ENCODE data around the gene PDHA2.

Gene PDHA2

DNA sequence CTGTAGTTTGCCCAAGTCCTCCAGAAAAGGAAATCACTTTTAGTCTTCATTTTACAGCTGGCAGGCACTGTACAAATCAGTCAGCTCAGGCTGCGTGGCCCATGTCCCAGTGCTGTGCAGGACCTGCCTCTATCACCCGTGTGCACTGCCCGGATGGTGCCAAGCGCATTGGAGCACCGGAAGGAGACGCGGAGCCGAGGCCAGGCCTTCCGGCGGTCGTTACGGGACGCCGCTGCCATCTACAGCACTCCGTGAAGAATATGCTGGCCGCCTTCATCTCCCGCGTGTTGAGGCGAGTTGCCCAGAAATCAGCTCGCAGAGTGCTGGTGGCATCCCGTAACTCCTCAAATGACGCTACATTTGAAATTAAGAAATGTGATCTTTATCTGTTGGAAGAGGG, at the start of gene PDHA2:
Gene PDHA2 (plus strand): TSS at position 203 of the 400 bp plus-strand sequence. CDS start 58 bp downstream, at position 261.
- DNase-seq (ENCODE audit: insufficient read length, low spot score) (no peak), FAIRE-seq (no peak)
- TF ChIP-seq, protein P1, sequence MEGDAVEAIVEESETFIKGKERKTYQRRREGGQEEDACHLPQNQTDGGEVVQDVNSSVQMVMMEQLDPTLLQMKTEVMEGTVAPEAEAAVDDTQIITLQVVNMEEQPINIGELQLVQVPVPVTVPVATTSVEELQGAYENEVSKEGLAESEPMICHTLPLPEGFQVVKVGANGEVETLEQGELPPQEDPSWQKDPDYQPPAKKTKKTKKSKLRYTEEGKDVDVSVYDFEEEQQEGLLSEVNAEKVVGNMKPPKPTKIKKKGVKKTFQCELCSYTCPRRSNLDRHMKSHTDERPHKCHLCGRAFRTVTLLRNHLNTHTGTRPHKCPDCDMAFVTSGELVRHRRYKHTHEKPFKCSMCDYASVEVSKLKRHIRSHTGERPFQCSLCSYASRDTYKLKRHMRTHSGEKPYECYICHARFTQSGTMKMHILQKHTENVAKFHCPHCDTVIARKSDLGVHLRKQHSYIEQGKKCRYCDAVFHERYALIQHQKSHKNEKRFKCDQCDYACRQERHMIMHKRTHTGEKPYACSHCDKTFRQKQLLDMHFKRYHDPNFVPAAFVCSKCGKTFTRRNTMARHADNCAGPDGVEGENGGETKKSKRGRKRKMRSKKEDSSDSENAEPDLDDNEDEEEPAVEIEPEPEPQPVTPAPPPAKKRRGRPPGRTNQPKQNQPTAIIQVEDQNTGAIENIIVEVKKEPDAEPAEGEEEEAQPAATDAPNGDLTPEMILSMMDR (IDR thresholded peaks at IDR 0.05; ENCODE audit: insufficient read depth, missing control alignments): no peak

DNA sequence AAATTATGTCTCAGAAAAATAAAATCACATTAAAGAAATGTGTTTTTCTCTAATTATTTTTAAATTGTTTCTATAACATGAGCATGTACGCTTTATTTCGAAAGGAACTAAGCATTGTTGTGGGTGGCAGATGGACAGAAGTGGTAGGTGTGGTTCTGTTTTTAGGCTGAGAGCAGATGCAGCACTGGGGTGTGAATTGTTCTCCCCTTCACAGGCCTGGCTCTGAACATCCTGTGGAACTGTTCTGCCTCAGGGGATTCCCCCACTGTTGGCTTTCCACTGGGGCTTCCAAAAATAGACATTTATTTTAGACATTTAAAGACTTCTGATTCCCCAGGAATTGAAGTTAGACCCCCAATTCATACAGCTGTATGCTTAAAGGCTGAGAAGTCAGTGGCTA, 41.9 kb upstream of the PDHA2 start:
- no peak for FAIRE-seq
- no peak for DNase-seq (ENCODE audit: insufficient read length, low spot score)
- TF ChIP-seq, protein P1 (IDR thresholded peaks at IDR 0.05; ENCODE audit: insufficient read depth, missing control alignments): no peak

DNA sequence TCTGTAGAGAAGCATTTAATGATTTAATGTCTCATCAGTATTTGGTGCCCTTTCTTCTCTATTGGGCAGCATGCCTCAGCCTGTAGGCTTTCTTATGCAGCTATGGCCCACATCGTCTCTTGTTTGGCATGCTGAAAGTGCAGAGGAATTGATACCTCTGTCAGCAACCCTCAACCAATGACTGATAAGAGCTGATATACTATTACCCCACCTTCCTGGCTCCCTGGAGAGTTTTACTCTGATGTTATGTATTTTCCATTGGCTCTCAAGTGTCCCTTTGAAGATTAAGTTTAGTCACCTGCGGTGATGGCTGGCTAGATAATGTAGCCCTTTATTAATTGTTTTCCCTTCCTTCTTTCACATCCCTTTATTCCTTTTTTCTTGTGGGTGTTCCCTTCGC, 41.2 kb upstream of the PDHA2 start:
- FAIRE-seq (no peak), DNase-seq (ENCODE audit: insufficient read length, low spot score) (no peak)
- TF ChIP-seq, protein P1 (IDR thresholded peaks at IDR 0.05; ENCODE audit: insufficient read depth, missing control alignments): no peak

DNA sequence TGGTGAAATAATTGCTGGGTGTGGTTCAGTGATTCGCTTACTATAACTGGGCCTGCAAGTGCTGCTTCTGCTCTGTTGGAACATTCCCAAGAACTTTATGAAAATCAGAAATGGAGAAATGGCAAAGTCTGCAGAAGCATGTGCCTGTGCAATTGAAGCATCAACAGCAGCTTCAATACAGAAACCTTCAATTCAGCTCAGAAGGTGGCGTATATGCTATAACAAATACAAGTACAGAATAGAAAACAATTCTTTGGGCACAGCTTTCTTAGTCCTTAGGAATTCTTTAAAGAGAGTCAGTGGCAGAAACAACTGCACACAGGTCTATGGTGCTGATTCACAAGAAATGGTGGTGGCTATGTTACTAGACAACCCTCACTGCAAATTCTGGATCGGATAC, 18.0 kb upstream of the PDHA2 start:
- DNase-seq (ENCODE audit: insufficient read length, low spot score) (no peak), FAIRE-seq (no peak)
- TF ChIP-seq, protein P1 (IDR thresholded peaks at IDR 0.05; ENCODE audit: insufficient read depth, missing control alignments): no peak

DNA sequence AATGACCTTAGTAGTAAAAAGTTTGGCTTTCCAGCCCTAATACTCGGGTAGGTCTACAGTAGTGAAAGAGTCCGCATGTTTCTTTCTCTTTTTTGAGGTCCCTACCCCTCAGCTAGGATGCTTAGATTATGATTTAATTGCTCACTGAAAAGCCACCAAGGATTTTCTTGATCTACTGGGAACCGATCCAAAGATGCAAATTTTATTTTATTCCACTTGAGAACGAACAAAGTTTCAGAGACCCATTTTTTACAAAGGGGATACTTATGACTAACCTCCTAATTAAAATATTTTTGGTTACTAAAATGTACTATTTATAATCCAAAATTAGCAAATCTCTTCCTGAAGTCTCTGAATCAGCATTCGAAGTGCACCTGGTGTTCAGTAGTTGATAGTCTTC, 14.3 kb upstream of the PDHA2 start:
- DNase-seq (ENCODE audit: insufficient read length, low spot score) (no peak), FAIRE-seq (no peak)
- TF ChIP-seq, protein P1 (IDR thresholded peaks at IDR 0.05; ENCODE audit: insufficient read depth, missing control alignments): no peak

DNA sequence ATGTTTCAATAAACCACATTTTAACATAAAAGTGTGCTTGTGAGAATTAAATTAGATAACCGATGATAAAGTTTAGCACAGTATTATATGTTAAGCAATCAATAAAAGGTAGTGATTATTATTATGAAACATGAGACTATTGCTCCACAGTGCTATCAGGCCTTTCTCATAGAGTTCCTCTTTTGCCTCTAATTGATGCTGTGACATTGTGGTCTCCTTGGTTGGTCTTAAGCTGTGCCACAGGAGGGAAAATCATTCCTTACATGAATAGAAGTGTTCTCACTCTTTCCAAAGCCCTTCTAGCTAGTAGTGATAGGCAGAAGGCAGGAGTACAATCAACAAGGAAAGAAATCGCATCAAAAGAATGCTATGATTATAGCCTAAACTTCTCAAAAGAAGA, 9.2 kb upstream of the PDHA2 start:
- no peak for FAIRE-seq
- TF ChIP-seq, protein P1 (IDR thresholded peaks at IDR 0.05; ENCODE audit: insufficient read depth, missing control alignments): no peak
- DNase-seq (ENCODE audit: insufficient read length, low spot score): no peak

DNA sequence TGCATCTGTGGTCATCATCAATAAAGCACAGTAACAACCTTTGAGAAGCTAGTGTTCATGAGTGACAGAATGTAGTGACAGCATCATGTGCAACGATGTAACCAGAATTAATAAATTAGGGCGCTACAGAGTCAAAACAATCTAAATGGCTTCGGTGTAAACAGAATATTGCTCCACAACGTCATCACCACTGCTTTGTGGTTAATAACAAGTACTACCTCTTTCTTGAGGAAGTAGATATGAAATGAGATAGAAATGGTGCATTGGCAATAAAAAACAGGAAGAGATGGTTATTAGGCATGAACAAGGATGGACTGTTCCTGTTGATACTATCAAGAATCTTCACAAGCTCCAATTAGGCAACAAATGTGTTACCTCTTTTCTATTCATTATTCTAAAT, 8.7 kb upstream of the PDHA2 start:
- no peak for FAIRE-seq
- TF ChIP-seq, protein P1 (IDR thresholded peaks at IDR 0.05; ENCODE audit: insufficient read depth, missing control alignments): no peak
- DNase-seq (ENCODE audit: insufficient read length, low spot score): no peak
